ENCODE results near the gene TMEM54.
"Not testable (repeated sequence)": the region's sequence is repeated elsewhere in the genome, so short reads cannot be mapped to it uniquely, and the experiment has no call there.

- not testable (repeated sequence) for TF ChIP-seq CTCF (IDR thresholded peaks at IDR 0.05; ENCODE audit: low read depth, low read length); POLR2A (IDR thresholded peaks at IDR 0.05; ENCODE audit: extremely low read depth, insufficient read length)
Measured at GRCh38 chr1:32905588-32905987, 4.4 kb upstream of the TMEM54 start.

Data from NB4 (cell line).